NCI-H748 treated with DMSO at 0.1 percent for 48 hours (cell line): Measurements from ENCODE around the gene KIT.

ENCODE experiments used
- DNase-seq: peaks from one replicate; lab custom pipeline; 2025; lab: John Stamatoyannopoulos, UW

KIT gene

DNA sequence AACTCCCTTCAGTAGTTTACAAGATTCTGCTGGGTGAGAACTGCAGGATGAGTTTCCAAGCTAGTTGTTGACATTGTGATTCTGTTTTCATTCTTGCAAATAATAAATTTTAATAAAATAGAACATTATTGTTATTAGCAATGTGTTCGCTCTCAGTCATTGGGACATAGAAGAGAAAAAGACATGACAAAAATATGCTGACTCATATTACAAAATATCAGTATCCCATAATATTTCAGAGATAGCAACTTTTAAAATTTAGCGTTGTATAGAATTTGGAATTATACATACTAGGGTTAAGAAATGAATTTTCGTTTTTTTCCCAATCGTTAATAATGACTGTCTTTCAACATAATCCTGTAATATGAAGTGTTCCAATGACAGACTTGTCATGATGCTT, 45.4 kb downstream of the KIT start:
- no peak for DNase-seq

DNA sequence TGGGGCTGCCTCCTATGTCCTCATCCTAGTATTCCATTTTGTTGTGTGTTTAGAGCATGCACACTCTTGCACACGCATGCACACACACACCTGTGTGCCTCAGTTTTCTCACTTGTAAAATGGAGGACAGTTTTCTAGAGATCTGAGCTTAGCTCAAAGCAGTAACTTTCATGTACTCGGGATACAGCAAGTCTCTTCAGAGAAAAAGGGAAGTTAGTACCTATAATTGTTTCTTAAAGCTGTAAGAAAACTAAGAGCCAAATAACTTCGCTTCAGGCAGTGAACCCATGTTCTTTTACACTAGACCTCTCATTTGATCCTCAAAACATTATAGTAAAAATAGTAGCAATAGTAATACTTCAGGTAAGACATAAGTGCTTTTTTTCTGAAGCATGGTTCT, 49.6 kb downstream of the KIT start:
- no peak for DNase-seq

DNA sequence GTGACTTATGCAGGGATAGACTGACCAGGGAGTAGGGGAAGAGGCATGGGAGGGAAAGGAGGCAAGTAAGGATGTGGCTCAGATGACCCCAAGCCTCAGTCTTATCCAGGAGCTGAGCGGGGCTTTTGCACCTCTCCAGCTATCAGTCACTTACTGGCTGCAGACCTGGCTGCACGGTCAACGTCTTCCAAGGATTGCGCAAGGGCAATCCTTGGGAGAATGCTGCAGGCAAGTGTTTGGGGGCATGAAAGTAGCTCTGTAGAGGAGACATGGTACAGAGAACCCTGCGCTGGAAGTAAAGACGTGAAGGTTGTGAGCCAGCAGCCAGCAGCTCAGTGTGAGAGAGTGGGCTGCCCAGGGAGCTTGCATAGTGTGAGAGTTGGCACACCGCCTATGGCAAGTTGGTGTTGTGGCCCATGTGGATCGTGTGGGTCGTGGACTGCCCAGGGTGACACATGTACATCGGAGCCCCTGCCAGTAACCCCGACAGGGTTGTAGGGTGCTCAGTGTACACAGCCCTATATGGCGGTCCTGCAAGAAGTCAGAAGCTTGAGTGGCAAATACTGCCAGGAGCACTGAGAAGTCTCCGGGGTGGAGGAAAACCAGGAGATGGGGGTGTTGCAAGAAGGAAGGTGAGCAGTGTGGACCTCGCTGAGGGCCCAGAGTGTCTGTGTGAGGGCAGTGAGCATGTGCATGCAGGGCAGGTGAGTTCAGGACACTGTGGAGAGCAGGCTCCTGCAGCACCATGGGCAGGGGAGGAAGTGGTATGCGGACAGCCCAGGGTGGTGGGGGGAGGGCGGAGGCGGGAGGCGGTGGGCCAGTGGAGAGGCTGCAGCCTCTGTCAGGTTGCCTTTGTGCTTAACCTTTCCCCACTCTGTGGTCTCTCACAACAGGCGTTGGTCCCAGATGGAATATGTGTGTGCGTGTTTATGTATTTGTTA, 50.9 kb downstream of the KIT start:
- DNase-seq, result no peak

DNA sequence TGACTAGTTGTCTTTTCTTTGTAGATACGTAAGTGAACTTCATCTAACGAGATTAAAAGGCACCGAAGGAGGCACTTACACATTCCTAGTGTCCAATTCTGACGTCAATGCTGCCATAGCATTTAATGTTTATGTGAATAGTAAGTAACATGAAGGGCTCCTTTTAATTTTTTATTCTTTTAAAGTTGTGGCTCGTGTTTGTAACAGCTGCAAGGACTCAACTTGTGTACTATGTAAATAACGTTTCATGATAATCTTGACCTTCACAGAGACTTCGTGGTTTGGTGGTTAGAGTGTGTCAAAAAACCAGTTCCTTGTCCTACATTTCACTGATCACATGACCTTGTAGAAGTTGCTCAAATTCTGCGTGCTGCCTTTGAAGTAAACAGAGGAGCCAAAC, 51.6 kb downstream of the KIT start:
- DNase-seq, result no peak

DNA sequence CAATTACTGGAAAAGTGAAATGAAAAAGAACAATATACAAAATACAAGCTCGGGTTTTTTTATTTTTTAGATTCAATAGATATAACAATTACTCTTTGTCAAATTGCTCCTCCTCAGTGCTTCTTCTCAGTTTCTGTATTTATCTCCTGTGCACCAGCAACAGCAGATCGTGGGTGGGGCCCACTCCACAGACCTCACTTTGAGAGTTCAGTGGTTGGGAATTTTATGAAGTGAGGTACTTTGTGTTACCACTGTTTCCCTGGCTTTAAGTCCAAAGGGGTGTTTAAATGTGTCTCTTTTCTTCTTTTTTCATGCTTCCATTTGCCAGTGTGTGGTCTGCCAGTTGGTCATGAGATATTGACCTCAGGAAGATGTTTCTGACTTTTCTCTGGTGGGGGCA, 54.4 kb downstream of the KIT start:
- no peak for DNase-seq

DNA sequence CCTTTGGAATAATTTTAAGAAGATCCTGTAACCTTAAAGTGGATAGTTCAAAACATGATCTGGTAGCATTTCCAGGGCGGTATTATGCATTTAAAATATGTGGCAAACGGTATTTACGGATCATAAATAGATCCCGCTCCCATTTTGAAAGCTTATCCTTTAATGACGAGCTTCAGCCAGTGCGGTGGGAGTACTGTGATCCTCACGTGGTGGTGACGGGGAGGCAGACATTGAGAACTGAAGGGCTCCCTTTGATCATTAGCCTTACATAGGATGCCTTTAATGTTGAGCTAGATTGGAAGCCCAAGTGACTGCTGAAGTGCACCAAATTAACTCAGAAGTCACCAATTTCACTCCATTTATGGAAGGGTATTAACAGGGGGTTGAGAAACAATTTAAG, 56.9 kb downstream of the KIT start:
- no peak for DNase-seq

DNA sequence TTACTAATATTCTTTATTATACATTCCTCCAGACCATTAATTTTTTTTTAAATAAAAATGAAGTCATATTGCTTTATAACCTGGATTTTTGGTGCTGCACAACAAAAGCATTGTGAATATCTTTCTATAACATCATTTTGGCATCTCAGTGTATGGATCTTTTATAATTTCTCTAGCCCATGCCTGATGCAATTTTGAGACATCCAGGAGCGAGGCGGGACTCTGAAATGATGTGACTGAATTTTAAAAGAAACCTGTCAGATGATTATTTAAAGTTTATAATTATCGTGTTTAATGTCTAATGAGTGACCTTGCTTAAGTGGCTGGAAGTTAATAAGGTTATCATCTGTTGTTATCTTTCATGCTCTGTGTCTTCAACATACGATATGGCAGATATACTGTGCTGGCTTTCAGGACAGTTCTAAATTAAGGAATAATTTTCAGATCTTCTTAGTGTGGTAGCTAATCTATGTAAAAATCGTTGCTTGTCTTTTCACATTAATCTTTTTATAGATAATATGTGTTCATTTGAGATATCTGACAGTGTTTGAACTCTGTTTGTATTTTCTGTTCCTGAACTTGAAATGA, 58.8 kb downstream of the KIT start:
- DNase-seq, result no peak

DNA sequence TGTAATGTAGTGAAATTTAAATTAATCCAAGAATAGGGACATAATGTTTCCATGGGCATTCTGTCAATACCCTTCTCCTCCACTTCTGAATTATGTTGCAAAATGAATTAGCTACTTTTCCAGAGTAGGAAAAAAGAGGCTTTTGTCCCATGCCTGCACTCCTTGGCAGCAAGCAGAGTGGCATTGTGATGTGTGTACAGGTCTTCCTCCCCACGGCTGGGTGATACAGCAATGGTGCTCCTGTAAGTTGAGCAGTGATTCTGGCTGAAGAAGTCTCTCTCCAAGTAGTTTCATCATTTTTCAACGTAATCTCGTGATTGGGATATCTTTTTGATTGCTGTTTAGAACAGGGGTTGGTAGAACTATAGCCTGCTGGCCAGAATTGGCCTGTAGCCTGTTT, 59.9 kb downstream of the KIT start:
- DNase-seq, result no peak

DNA sequence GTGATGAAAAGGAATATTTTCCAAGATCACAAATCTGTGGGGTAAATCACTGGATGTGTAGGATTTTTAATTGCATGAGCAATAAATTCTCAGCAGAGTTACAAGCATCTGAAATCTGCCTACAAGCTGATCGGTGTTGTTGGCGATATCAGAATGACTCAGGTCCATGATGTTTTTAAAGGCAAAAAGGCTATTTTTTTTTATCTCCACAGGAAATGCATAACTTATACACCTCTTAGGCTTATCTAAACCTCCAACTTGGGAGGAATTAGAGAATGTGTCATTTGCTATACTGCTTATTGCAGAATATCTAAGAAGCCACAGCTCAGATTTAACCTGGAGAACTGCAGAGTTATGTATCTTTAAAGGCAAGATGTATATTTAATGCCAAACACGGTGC, 61.6 kb downstream of the KIT start:
- DNase-seq, result no peak

DNA sequence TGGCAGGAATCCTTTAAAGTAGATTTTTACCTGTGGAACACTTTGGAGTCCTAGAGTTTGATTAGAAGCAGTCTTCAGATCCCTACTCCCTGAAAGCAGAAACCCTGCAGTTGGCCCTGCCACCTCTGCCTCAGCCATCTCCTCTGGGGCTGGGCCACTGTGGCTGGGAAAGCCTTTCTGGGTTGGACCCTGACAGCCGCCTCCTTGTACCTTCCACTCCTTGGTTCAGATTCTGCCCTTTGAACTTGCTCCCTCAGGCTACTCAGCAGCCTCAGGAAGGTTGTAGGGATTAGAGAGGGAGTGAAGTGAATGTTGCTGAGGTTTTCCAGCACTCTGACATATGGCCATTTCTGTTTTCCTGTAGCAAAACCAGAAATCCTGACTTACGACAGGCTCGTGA, 65.5 kb downstream of the KIT start:
- DNase-seq, result no peak

DNA sequence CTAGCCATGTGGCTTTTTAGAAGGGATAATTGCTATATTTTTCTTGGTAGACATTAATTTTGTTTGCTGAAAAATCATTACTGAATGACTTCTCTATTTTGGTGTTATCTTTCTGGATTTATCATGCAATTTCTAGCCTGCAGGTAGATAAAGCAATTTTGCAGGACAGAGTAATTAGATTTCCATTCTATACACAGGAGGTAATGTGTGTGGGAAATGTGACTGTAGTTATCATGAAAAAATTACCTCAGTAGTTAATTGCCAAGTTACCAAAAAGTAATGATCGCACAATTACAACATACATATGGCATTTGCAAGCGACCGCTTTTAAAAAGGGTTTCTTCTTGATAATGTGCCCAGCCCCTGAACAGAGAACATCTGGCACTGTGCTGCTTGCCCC, 66.1 kb downstream of the KIT start:
- no peak for DNase-seq

DNA sequence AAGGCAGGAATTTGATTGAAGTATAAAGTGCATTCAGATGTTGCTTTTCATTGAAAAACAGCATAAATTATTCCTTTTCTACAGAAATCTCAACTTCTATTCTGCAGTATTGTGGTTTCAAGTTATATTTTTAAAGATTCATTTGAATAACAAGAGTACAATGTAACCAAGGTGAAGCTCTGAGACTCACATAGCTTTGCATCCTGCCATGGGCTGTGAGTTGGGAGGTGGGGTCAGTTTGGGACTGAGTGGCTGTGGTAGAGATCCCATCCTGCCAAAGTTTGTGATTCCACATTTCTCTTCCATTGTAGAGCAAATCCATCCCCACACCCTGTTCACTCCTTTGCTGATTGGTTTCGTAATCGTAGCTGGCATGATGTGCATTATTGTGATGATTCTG, 69.2 kb downstream of the KIT start:
- no peak for DNase-seq

DNA sequence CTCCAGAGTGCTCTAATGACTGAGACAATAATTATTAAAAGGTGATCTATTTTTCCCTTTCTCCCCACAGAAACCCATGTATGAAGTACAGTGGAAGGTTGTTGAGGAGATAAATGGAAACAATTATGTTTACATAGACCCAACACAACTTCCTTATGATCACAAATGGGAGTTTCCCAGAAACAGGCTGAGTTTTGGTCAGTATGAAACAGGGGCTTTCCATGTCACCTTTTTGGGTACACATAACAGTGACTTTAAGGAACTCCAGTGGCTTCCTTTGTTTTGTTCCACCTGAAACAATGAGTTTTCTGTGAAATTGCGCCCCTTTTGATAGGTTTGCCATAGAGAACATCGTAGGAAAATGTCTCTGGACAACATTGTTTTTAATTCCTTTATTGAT, 69.6 kb downstream of the KIT start:
- no peak for DNase-seq

DNA sequence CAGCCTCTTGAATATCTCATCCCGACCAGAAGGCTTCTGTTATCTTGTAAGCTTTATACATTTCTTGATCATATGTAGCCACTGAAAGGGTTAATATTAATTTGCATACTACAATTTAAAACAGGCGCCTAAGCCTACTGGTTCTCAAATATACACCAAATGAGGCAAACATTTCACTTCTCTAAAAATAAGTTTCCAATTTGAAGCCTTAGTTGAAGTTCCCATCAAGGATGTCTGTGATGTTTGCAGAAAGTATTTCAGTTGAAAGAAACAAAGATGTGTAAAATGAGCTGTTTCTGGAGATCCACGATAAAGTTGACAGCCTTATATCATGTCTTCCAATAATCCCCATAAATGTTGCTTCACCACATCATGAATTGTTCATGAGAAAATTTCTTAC, 70.6 kb downstream of the KIT start:
- no peak for DNase-seq

DNA sequence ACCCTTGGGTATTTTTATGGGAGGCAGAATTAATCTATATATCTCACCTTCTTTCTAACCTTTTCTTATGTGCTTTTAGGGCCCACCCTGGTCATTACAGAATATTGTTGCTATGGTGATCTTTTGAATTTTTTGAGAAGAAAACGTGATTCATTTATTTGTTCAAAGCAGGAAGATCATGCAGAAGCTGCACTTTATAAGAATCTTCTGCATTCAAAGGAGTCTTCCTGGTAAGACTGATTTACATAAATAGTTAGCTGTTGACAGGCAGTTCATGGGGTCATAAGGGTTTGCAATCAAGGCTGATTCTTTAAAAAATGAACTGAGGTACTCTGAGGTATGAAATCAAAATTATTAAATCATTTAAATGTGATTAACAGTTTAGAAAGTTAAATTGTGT, 71.5 kb downstream of the KIT start:
- DNase-seq, result no peak

DNA sequence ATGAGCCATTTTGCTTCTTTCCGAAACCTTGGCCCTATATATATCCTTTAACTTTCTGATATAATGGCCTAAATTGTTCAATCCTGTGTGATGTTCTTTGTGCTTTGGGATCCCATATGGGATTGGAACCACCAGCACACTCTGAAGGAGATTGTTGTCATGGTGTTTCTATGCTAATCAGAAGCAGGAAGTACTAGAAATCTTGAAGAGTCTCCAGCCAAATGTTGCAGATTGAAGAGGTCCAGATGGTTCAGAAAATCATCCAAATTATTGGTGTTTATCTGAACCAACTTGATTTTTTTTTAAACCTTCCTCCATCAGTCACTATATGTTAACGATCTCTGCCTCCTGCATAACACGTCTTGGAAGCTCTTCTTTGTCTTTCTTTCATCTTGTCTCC, 72.8 kb downstream of the KIT start:
- DNase-seq, result no peak

DNA sequence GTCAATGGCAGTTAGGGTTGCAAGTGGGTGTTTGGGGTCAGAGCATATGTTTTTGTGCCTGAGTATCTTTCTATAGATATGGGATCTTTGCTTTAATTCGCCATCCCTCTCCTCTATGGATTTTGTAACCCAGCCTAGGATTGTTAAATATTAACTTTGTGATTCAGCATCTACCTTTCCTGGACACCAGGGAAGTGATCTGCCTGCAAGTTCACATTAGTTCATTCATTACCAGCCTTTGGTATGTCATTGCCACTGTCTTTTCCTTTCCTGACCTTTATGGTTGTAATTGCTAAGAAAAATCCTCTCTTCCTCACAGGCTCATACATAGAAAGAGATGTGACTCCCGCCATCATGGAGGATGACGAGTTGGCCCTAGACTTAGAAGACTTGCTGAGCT, 73.8 kb downstream of the KIT start:
- DNase-seq, result no peak

DNA sequence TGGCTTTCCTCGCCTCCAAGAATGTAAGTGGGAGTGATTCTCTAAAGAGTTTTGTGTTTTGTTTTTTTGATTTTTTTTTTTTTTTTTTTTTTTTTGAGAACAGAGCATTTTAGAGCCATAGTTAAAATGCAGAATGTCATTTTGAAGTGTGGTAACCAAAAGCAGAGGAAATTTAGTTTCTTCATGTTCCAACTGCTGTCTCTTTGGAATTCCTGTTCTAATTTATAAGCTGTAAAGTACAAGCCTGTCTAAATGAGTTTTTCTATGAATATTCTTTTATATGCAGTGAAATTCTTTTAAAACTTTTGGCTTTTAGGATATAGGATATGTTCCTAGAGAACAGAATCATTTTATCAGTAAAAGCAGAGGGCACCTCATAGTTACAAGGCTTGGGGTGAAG, 74.2 kb downstream of the KIT start:
- DNase-seq, result no peak

DNA sequence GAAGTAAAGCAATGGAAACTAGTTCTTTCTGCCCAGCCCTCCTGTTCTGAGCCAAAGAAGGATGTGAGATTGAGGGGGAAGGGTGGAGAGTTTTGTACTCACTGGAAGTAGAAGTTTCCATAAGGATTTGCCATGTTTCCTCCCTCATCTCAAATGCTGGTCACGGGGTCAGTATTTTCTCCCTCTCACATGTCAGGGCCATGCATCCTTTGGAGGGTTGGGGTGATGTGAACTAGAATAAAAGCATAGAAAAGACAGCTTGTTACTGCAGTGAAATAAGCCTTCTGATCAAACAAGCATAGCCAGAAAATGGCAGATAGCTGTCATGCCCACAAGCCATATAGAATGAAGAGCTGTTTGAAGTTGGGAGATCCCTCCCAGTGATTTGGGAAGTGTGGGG, 79.7 kb downstream of the KIT start:
- DNase-seq, result no peak

DNA sequence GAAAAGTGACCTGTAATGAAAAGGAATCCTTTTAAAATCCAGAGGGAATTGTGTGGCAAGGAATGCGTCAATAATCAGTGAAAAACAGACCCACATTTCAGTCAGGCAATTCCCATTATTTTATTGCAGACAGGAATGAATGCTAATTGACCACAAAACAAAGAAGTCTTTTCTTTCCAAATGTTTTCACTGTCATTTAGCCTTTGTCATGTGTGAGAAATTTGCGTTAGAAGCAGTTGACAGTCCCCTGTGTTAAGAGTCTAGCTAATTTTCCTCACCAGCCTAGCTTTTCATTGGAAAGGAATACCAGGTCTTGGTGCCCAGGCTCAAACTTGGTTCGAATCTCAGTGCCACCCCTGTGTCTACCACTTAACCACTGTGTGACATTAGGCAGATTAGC, 83.4 kb downstream of the KIT start:
- DNase-seq, result no peak

DNA sequence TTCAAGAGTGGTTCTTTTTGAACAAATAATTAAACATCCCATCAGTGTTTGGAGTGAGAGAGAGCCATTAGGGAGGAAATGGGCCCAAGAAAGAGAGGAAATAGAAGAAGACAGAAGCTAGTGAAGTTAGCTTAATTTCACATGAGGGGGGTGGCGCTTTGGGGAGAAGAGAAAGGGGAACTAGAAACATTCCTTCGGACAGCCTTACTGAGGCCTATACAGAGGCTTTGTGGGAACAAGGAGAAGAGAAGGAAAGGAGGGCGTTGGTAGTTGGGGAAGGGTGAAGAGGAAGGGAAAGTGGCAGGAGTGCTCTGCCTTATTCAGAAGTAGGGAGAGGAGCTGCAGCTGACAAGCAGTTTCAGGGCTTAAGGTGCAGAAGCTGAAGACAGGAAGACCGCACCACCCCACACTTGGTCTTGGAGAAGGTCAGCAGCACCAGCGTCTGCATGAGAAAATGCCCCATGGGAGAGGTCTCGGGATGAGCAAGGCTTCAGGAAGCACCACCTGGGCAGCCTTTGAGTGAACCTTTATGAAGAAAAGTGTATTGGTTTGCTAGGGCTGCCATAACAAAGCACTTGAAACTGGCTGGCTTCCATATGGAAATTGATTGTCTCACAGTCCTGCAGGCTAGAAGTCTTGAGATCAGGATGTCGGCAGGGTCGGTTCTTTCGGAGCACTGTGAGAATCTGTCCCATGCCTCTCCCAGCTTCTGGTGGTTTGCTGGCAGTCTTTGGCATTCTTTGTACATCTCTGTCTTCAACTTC, 85.1 kb downstream of the KIT start:
- DNase-seq, result no peak

DNA sequence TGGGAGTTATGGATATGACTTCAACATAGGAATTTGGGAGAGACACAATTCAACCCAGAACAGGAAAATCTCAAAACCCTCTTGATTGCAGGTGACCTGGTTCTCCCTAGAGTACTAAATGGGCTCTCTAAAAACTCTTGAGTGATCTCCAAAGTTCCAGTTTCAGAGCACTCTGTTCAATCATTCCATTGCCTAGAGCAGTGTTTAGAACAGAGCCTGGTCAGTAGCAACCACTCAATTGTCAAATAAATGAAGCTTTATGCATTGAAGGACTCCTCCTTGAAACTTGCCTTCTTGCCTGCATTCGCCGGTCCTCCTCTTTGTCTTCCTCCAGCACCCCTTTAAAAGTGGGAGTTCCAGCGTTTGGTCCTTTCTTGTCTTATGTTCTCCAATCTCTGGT, 85.8 kb downstream of the KIT start:
- DNase-seq, result no peak

DNA sequence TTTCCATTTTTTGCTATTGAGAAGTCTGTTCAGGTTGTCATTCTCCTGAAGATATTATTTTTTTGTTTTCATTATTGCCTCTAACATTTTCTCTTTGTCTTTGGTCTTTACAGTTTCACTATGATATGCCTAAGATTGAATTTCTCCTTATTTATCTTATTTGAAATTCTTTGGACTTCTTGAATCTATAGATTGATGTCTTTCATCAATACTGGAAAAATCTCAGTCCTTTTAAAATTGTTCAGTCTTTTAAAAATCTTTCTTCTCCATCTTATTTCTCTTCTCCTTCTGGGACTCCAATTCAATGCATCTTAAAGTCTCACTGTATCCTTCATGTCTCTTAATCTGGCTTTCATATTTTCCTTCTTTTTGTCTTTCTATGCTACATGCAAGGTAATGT, 86.7 kb downstream of the KIT start:
- DNase-seq, result no peak
